Breast epithelium (tissue), 3 donors: ENCODE results near the gene ITIH2.

ENCODE experiments used
- CTCF ChIP-seq, 3 donors: fragments of 450-650 bp; IDR thresholded peaks; one replicate each; pipeline ENCODE4 v1.5.1; 2016 to 2017; ENCODE audit warnings: antibody characterized with exemption in 3 of 3, mild to moderate bottlenecking in 3 of 3, moderate library complexity in 3 of 3
- POLR2A ChIP-seq: fragments of 450-650 bp; IDR thresholded peaks from one replicate; pipeline ENCODE4 v1.6.1; 2016; ENCODE audit warnings: antibody characterized with exemption, mild to moderate bottlenecking, moderate library complexity

GRCh38 chr10:7700577-7701125, 2.5 kb upstream of the ITIH2 start:
- TF ChIP-seq CTCF (IDR thresholded peaks at IDR 0.05) (no peak), POLR2A (no peak)
